ENCODE data around the gene SLC50A1.
A peak's percentile ranks its signal among the peaks of the same experiment; 100 is the strongest.
"Not testable (repeated sequence)": the region's sequence is repeated elsewhere in the genome, so short reads cannot be mapped to it uniquely, and the experiment has no call there.

The SLC50A1 gene

DNA sequence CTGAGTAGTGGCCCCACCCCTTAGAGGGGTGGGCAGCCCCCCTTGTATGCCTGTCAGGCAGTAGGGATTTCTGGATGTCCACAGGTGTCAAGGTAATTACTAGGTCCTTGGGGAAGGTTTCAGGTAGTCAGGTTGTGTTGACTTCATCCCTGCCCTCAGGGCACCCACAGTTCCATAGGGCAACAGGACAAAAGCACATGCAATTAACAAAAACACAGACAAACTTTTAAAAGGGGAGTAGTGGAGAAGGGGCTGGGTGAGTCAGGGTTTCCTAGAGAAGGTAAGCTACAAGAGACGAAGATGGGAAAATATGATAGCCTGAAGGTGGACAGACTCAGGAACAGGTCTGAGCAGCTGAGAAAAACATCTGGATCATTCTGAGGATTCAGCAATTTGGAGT, 23.3 kb downstream of the SLC50A1 start:
- DNase-seq (ENCODE audit: extremely low spot score) = peak; percentile 4
- ChIA-PET POLR2A (no interaction called here), CTCF (no interaction called here)
- TF ChIP-seq BHLHE40 (IDR thresholded peaks at IDR 0.05; ENCODE audit: borderline replicate concordance) = no peak

DNA sequence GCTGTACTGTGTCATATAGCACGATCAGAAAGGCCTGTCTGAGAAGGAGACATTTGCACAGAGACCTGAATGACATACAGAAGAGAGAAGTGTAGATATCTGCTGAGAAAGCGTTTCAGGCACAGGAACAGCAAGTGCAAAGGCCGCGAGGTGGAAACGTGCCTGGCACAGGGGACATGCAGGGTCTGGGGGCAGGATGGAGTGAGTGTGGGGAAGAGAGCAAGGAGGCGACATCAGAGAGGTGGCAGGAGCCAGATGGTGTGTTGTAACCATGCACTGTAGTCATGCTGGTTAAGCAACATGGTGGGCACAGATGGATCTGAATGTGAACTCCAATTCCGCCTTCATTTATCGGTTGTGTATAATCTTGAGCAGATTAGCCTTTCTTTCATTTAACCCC, 24.5 kb downstream of the SLC50A1 start:
- CTCF ChIA-PET = no interaction called here
- POLR2A ChIA-PET = interaction anchor here (0.7 to 1.0 kb wide), 2 partner anchors 28 to 33 kb away, joined by 3 to 4 read pairs; no protein-coding TSS in a partner anchor
- peak; percentile 3 for DNase-seq (ENCODE audit: extremely low spot score)
- TF ChIP-seq BHLHE40 (IDR thresholded peaks at IDR 0.05; ENCODE audit: borderline replicate concordance) (no peak), HDGF (IDR thresholded peaks at IDR 0.05; ENCODE audit: borderline replicate concordance) (no peak), SP1 (IDR thresholded peaks at IDR 0.05) (no peak), TARDBP (IDR thresholded peaks at IDR 0.05) (no peak), FOXK2 (IDR thresholded peaks at IDR 0.05) (no peak), L3MBTL2 (conservative IDR thresholded peaks at IDR 0.05) (no peak), LEF1 (IDR thresholded peaks at IDR 0.05; ENCODE audit: borderline replicate concordance) (no peak), NFRKB (IDR thresholded peaks at IDR 0.05) (no peak), SUZ12 (IDR thresholded peaks at IDR 0.05) (no peak), ZNF384 (IDR thresholded peaks at IDR 0.05) (no peak), ELF4 (IDR thresholded peaks at IDR 0.05) (no peak), FOXM1 (IDR thresholded peaks at IDR 0.05; ENCODE audit: borderline replicate concordance) (no peak), ARNT (IDR thresholded peaks at IDR 0.05) (no peak)
- TF ChIP-seq, protein P1, sequence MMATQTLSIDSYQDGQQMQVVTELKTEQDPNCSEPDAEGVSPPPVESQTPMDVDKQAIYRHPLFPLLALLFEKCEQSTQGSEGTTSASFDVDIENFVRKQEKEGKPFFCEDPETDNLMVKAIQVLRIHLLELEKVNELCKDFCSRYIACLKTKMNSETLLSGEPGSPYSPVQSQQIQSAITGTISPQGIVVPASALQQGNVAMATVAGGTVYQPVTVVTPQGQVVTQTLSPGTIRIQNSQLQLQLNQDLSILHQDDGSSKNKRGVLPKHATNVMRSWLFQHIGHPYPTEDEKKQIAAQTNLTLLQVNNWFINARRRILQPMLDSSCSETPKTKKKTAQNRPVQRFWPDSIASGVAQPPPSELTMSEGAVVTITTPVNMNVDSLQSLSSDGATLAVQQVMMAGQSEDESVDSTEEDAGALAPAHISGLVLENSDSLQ (IDR thresholded peaks at IDR 0.05) = no peak

DNA sequence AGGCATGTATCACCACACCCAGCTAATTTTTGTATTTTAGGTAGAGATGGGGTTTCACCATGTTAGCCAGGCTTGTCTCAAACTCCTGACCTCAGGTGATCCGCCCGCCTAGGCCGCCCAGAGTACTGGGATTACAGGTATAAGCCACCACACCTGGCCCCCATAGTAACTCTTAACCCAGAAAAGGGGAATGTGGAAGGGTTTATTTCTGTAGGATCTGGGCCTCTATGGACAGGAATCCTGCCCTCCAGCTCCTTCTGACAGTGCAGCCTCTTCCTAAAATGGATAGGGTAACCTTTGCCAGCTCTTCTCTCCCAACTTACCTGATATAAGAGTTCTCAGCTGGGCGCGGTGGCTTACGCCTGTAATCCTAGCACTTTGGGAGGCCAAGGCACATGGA, 27.0 kb downstream of the SLC50A1 start:
- POLR2A ChIA-PET = interaction anchor here (1.0 kb wide), 1 partner anchor 67 kb away, joined by 3 read pairs; no protein-coding TSS in a partner anchor
- not testable (repeated sequence) for DNase-seq (ENCODE audit: extremely low spot score)
- CTCF ChIA-PET = interaction anchor here (0.7 to 1.9 kb wide), 4 partner anchors 10 to 401 kb away, joined by 4 to 8 read pairs (median 5); partner anchors contain the start of gene KRTCAP2

DNA sequence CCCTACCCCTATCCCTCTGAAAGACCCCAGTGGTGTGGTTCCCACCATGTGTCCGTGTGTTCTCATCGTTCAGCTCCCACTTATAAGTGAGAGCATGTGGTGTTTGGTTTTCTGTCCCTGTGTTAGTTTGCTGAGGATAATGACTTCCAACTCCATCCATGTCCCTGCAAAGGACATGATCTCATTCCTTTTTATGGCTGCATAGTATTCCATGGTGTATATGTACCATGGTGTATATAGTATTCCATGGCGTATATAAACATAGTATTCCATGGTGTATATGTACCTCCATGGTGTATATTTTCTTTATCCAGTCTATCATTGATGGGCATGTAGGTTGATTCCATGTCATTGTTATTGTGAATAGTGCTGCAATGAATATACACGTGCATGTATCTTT, 28.1 kb downstream of the SLC50A1 start:
- ChIA-PET CTCF (interaction anchor here (1.9 kb wide), 1 partner anchor 9 kb away, joined by 8 read pairs; the partner anchor contains the start of gene KRTCAP2), POLR2A (interaction anchor here (0.9 kb wide), 1 partner anchor 9 kb away, joined by 3 read pairs; the partner anchor contains the start of gene KRTCAP2)
- DNase-seq (ENCODE audit: extremely low spot score) = not testable (repeated sequence)

DNA sequence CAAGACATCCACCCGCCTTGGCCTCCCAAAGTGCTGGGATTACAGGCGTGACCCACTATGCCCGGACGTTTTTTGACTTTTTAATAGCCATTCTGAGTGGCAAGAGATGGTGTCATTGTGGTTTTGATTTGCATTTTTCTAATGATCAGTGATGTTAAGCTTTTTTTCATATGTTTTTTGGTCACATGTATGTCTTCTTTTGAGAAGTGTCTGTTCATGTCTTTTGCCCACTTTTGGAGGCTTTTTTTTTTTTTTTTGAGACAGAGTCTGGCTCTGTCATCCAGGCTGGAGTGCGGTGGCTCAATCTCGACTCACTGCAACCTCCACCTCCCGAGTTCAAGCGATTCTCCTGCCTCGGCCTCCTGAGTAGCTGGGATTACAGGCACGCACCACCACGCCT, 29.0 kb downstream of the SLC50A1 start:
- DNase-seq (ENCODE audit: extremely low spot score); POLR2A ChIA-PET: not testable (repeated sequence)
- CTCF ChIA-PET = interaction anchor here (3.9 kb wide), 1 partner anchor 79 kb away, joined by 23 read pairs; no protein-coding TSS in a partner anchor

- ChIA-PET CTCF (interaction anchor here (1.4 to 3.9 kb wide), 3 partner anchors 28 to 80 kb away, joined by 3 to 89 read pairs (median 23); no protein-coding TSS in a partner anchor), POLR2A (interaction anchor here (1.0 to 2.5 kb wide), 2 partner anchors 30 to 81 kb away, joined by 3 to 16 read pairs; partner anchors contain the start of gene SLC50A1)
- DNase-seq (ENCODE audit: extremely low spot score) = peak; percentile 6
- TF ChIP-seq LEF1 (IDR thresholded peaks at IDR 0.05; ENCODE audit: borderline replicate concordance) = no peak
- no peak for TF ChIP-seq FOXK2 (IDR thresholded peaks at IDR 0.05)
- TF ChIP-seq FOXM1 (IDR thresholded peaks at IDR 0.05; ENCODE audit: borderline replicate concordance) = no peak
- TF ChIP-seq, protein P1 (IDR thresholded peaks at IDR 0.05) = no peak
- no peak for TF ChIP-seq SP1 (IDR thresholded peaks at IDR 0.05)
- TF ChIP-seq FOXA1 (IDR thresholded peaks at IDR 0.05) = no peak
- no peak for TF ChIP-seq HDGF (IDR thresholded peaks at IDR 0.05; ENCODE audit: borderline replicate concordance)
- TF ChIP-seq NFRKB (IDR thresholded peaks at IDR 0.05) = no peak
- TF ChIP-seq ELF4 (IDR thresholded peaks at IDR 0.05) = no peak
- no peak for TF ChIP-seq ARNT (IDR thresholded peaks at IDR 0.05)
- TF ChIP-seq SUZ12 (IDR thresholded peaks at IDR 0.05) = no peak
- TF ChIP-seq BHLHE40 (IDR thresholded peaks at IDR 0.05; ENCODE audit: borderline replicate concordance) = no peak
Measured at GRCh38 chr1:155166051-155166470, 30.4 kb downstream of the SLC50A1 start.

DNA sequence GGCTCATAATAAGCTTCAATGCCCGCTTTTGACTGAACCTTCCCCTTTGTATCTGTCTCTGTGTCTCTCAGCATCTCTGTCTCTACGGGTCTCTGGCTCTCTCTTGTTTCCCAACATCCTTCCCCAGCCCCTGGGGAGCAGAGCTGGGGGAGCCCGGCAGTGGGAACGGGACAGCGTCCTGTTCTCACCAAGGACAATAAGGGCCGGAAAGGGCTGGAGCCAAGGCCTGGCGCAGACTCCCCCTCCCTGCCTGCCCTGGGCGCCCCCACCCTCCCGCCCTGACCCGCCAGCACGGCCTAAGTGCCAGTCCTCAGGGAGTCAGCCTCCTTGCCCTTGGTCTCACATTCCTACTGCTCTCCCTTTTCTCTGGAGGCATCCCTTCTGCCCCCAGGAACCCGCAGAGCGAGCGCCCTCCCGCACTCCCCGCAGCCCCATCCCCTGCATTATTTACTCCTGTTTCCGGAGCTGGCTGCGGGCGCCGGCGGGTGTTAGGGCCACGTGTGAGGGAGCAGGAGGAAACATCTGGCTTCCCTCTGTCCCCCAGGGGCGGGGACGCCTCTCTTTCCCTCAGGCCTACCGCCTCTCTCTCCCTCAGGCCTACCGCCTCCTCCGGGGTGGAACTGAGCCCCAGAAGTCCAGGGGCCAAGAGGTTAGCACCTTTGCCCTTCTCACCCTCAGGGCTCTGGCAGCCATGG, 31.0 kb downstream of the SLC50A1 start:
- ChIA-PET CTCF (interaction anchor here (0.5 to 3.9 kb wide), 23 partner anchors 9 to 102 kb away, joined by 3 to 89 read pairs (median 4); no protein-coding TSS in a partner anchor), POLR2A (interaction anchor here (1.0 to 2.5 kb wide), 6 partner anchors 9 to 82 kb away, joined by 3 to 16 read pairs (median 4); partner anchors contain the start of genes EFNA1 and SLC50A1)
- DNase-seq (ENCODE audit: extremely low spot score) = peak; percentile 5
- no peak for TF ChIP-seq NFRKB (IDR thresholded peaks at IDR 0.05)
- TF ChIP-seq FOXK2 (IDR thresholded peaks at IDR 0.05) = no peak
- TF ChIP-seq CTBP1 (IDR thresholded peaks at IDR 0.05; ENCODE audit: borderline replicate concordance) = no peak
- no peak for TF ChIP-seq SUZ12 (IDR thresholded peaks at IDR 0.05)
- no peak for TF ChIP-seq FOXM1 (IDR thresholded peaks at IDR 0.05; ENCODE audit: borderline replicate concordance)
- TF ChIP-seq ZNF384 (IDR thresholded peaks at IDR 0.05) = no peak
- TF ChIP-seq HDGF (IDR thresholded peaks at IDR 0.05; ENCODE audit: borderline replicate concordance) = no peak
- TF ChIP-seq BHLHE40 (IDR thresholded peaks at IDR 0.05; ENCODE audit: borderline replicate concordance) = no peak
- no peak for TF ChIP-seq ARNT (IDR thresholded peaks at IDR 0.05)
- TF ChIP-seq L3MBTL2 (conservative IDR thresholded peaks at IDR 0.05) = no peak
- no peak for TF ChIP-seq TARDBP (IDR thresholded peaks at IDR 0.05)
- no peak for TF ChIP-seq SP1 (IDR thresholded peaks at IDR 0.05)
- TF ChIP-seq LEF1 (IDR thresholded peaks at IDR 0.05; ENCODE audit: borderline replicate concordance) = no peak
- TF ChIP-seq ELF4 (IDR thresholded peaks at IDR 0.05) = no peak
- TF ChIP-seq FOXA1 (IDR thresholded peaks at IDR 0.05) = no peak

Data from HEK293T (cell line).